Fibroblast of villous mesenchyme (primary cell): ENCODE measurements around the gene OTOGL. TPM values are rescaled to one million over a fixed set of nuclear protein-coding genes. Genes with fewer than 3 reads are reported as not detected.

Source experiments
- DNase-seq: peaks from one replicate; pipeline ENCODE4 v3.0.0-alpha.2; 2010; ENCODE audit warnings: low read depth
- H3K4me3 ChIP-seq: 2 replicates; pipeline ENCODE4 v1.5.1; 2011; ENCODE audit warnings: low read depth, mild to moderate bottlenecking, low read length
- small RNA-seq: library from RNA; depleted of rRNA; stranded (forward); fragments of <200 nt; gene quantifications from one replicate; pipeline ENCODE3, GENCODE V24; 2012
- total RNA-seq: library from RNA; depleted of rRNA; stranded (reverse); fragments of >200 nt; gene quantifications from 2 replicates; pipeline ENCODE4 v1.2.3, GENCODE V29; 2012
- TF ChIP-seq, protein P1 (sequence below): IDR thresholded peaks from 2 replicates; pipeline ENCODE4 v1.5.1; 2012; ENCODE audit warnings: low read depth, mild to moderate bottlenecking, low read length; ENCODE audit not compliant: insufficient read depth

Gene OTOGL
- total RNA-seq, 1 donor: under 0.01 TPM

DNA sequence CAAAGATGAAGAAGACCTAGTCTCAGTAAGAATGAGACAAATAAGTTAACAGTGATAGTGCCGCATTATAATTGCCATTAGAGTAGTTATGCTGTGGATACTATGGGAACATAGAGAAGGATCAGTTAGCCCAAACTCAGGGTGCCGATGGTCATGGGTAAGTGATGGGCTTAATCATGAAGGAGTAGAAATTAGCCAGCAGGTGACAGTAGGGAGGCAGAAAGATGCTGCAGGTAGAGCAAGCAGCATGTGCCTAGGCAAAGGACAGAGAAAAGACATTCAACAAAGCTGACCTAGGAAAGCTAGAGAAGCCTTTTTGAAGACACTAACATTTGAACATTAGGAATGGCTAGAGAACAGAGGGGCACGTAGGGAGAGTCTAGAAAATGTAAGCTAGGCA, 314.1 kb downstream of the OTOGL start:
- TF ChIP-seq, protein P1, sequence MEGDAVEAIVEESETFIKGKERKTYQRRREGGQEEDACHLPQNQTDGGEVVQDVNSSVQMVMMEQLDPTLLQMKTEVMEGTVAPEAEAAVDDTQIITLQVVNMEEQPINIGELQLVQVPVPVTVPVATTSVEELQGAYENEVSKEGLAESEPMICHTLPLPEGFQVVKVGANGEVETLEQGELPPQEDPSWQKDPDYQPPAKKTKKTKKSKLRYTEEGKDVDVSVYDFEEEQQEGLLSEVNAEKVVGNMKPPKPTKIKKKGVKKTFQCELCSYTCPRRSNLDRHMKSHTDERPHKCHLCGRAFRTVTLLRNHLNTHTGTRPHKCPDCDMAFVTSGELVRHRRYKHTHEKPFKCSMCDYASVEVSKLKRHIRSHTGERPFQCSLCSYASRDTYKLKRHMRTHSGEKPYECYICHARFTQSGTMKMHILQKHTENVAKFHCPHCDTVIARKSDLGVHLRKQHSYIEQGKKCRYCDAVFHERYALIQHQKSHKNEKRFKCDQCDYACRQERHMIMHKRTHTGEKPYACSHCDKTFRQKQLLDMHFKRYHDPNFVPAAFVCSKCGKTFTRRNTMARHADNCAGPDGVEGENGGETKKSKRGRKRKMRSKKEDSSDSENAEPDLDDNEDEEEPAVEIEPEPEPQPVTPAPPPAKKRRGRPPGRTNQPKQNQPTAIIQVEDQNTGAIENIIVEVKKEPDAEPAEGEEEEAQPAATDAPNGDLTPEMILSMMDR: no peak
- DNase-seq: no peak
- no peak overlapping the region for H3K4me3 ChIP-seq

DNA sequence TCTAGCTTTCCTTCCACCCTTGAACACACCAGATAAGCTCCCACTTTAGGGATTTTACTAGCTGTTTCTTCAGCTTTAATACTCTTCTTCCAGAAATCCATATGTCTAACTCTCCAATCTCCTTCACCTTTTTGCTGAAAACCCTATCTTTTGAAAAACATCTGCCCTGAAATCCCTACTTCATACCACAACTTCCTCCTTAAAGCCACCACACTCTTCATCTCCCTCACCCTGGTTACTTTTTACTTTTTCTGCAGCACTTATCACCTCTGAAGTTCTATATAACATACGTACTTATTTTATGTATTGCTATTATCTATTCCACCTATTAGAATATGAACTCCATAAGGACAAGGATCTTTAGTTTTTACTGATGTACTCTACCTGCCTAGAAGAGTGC, 316.1 kb downstream of the OTOGL start:
- TF ChIP-seq, protein P1: no peak
- H3K4me3 ChIP-seq: no peak overlapping the region
- no peak for DNase-seq

DNA sequence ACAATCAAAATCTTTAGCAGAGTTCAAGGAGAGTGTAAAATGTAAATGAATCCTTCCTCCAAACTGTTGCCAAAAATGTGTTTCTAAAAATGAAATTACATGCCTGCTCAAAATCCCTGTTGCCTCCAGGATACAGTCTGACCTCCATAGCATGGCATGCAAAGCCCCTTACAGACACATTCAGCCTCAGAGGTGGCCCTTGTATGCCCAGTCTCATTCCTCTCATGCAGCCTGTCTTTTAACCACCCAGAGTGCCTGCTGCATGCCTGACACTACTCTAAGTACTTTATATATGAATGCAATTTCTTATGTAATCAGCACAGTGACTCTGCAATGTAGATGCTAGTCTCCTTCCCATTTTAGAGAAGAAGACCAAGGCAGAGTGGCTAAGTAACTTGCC, 320.3 kb downstream of the OTOGL start:
- no peak for DNase-seq
- TF ChIP-seq, protein P1: no peak
- H3K4me3 ChIP-seq: no peak overlapping the region

DNA sequence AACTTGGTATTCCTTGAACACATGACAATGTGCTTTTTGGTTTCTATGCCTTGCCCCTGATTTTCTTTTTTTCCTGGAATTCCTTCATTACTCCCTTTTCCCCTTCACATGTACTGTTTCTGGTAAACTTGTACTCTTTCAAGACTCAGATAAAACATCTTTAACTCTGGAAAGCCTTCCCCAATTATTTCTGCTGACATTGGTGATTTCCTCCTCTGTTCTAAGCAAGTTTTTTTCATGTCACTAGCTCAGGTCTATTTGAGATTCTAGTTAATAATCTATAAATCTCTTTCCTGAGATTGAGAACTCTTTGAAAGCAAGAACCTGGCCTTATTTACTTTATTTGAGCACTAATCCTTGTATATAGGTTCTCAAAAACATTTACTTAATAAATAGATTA, 320.7 kb downstream of the OTOGL start:
- no peak for DNase-seq
- TF ChIP-seq, protein P1: no peak
- no peak overlapping the region for H3K4me3 ChIP-seq

DNA sequence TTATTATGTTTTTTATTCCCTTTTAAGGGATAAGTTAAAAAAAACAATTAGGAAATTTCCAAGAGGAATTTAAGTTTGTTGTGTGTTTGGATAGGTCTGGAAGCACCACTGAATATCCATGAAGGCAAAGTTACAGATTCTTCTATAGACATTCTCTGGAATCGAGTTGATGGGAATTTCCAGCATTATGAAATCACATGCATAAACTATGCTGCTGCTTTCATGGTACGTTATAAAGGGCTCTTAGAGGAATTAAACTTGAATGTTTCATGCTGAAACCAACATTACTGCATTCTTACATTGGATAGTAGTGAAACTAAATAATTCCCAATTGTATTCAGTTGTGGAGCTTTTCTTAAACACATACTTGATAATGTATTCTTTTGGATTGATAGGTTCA, 323.2 kb downstream of the OTOGL start:
- DNase-seq: peak; percentile 26
- no peak overlapping the region for H3K4me3 ChIP-seq
- TF ChIP-seq, protein P1: no peak

Small RNA genes lying within 50 kb of the gene (small RNA-seq; reads per million reads assigned to genes)
- not detected for gene RN7SKP261
- gene RNU7-106P: not detected

Other genes with a start within 250 kb of the OTOGL start
- gene PPP1R12A, start 164.4 kb upstream of the OTOGL start, total RNA-seq: 188 and 207 TPM in 2 replicates